Fibroblast of mammary gland (primary cell): ENCODE results near the gene MAP10.

Source experiments
- DNase-seq: peaks from one replicate; pipeline ENCODE4 v3.0.0-alpha.2; 2010; ENCODE audit warnings: low read depth
- H3K4me3 ChIP-seq: 2 replicates; pipeline ENCODE4 v1.5.1; 2011; ENCODE audit warnings: low read depth, mild to moderate bottlenecking, low read length, moderate library complexity; ENCODE audit not compliant: control insufficient read depth
- CTCF ChIP-seq: conservative IDR thresholded peaks from 2 replicates; pipeline ENCODE4 v1.5.1; 2011; ENCODE audit warnings: low read depth, low read length, inconsistent platforms; ENCODE audit not compliant: control insufficient read depth, insufficient read depth

MAP10 gene

GRCh38 chr1:232805269-232806185 is at the start of gene MAP10:
MAP10 (plus strand) TSS chr1:232805416; CDS start chr1:232805450, 34 bp downstream.
- H3K4me3 ChIP-seq, result peak within 1 kb of the TSS; percentile 68
- DNase-seq, result peak; percentile 81
- no peak for TF ChIP-seq CTCF

GRCh38 chr1:232764458-232765251 is 40.6 kb upstream of the MAP10 start:
- DNase-seq, result no peak
- no peak overlapping the region for H3K4me3 ChIP-seq
- TF ChIP-seq CTCF, result no peak

- H3K4me3 ChIP-seq, result no peak overlapping the region
- no peak for TF ChIP-seq CTCF
- DNase-seq, result no peak
Observed at GRCh38 chr1:232765542-232765941, 39.7 kb upstream of the MAP10 start.

GRCh38 chr1:232766241-232766890 is 38.9 kb upstream of the MAP10 start:
- no peak for TF ChIP-seq CTCF
- no peak overlapping the region for H3K4me3 ChIP-seq
- DNase-seq, result peak; percentile 34

GRCh38 chr1:232766904-232767303 is 38.3 kb upstream of the MAP10 start:
- TF ChIP-seq CTCF, result no peak
- H3K4me3 ChIP-seq, result no peak overlapping the region
- no peak for DNase-seq

GRCh38 chr1:232767305-232768074 is 37.7 kb upstream of the MAP10 start:
- no peak for TF ChIP-seq CTCF
- H3K4me3 ChIP-seq, result no peak overlapping the region
- DNase-seq, result peak; percentile 94
